HepG2 (cell line): ENCODE results near the gene ODC1. TPM values are rescaled to one million over a fixed set of nuclear protein-coding genes. Genes with fewer than 3 reads are reported as not detected.

Experiments
- ATAC-seq: fragments of 200-7000 bp; cut with Tn5 transposase; 3 replicates; pipeline ENCODE4 v1.9.1; 2020; ENCODE audit warnings: mild to moderate bottlenecking, moderate library complexity
- BruUV-seq: library from RNA; stranded (reverse); fragments of 400-500 nt; replicated peaks from 2 replicates; lab custom pipeline; 2021; lab: Mats Ljungman, UMichigan
- CTCF ChIA-PET: fragments of 300-600 bp; formaldehyde crosslinking; extraction: SDS; loops from one replicate; lab custom pipeline; 2021; ENCODE audit warnings: low total read pairs, inconsistent platforms, low intra/inter-chr PET ratio; lab: Yijun Ruan, JAX
- POLR2A ChIA-PET: fragments of 350-600 bp; sonication (Branson Sonifier 250); formaldehyde crosslinking; loops from one replicate; lab custom pipeline; 2020; ENCODE audit warnings: antibody characterized with exemption, inconsistent platforms; lab: Yijun Ruan, JAX
- DNase-seq: peaks from one replicate; pipeline ENCODE4 v3.0.0-alpha.2; 2015; ENCODE audit warnings: low spot score
- FAIRE-seq: peaks from 3 replicates; lab custom pipeline; 2011; peaks lifted over from hg19 to GRCh38; lab: Jason Lieb, UNC
- H2AFZ ChIP-seq: one replicate; pipeline ENCODE4 v1.6.1; 2011; ENCODE audit warnings: low read length, inconsistent platforms
- H3K27ac ChIP-seq: fragments of 300-600 bp; 3 replicates; pipeline ENCODE4 v1.8.0; 2011; ENCODE audit warnings: mixed run types, mild to moderate bottlenecking, mixed read lengths, low read length, inconsistent platforms; ENCODE audit not compliant: insufficient read depth; ENCODE audit errors: extremely low read length
- H3K27me3 ChIP-seq, 2 experiments: fragments of 200-600 bp in 1 of 2; 2 replicates in 1 of 2; 3 replicates in 1 of 2; pipeline versions ENCODE4 v1.6.0 to v1.8.0; 2011; ENCODE audit warnings: low read length in 2 of 2, mild to moderate bottlenecking in 2 of 2, moderate library complexity in 2 of 2, inconsistent platforms in 1 of 2; ENCODE audit not compliant: insufficient read depth in 2 of 2, control insufficient read depth in 1 of 2
- H3K36me3 ChIP-seq, 2 experiments: fragments of 200-600 bp in 1 of 2; replicated peaks in 1 of 2; 2 replicates in 1 of 2; 3 replicates in 1 of 2; pipeline versions ENCODE4 v1.5.1 to v1.8.0; 2011; ENCODE audit warnings: low read length in 2 of 2, inconsistent platforms in 1 of 2; ENCODE audit not compliant: insufficient read depth in 2 of 2, control insufficient read depth in 1 of 2
- H3K4me1 ChIP-seq: 2 replicates; pipeline ENCODE4 v1.5.1; 2012; ENCODE audit warnings: low read length, inconsistent platforms; ENCODE audit not compliant: insufficient read depth
- H3K4me2 ChIP-seq: 2 replicates; pipeline ENCODE4 v1.6.0; 2011; ENCODE audit warnings: low read depth, low read length, inconsistent platforms
- H3K4me3 ChIP-seq, 3 experiments: fragments of 200-600 bp in 1 of 3; sonication (generic), shearing (Covaris generic) in 1 of 3; replicated peaks in 1 of 3; 2 replicates each; pipeline ENCODE4 v1.5.1; 2011 to 2016; ENCODE audit warnings: low read length in 3 of 3, inconsistent platforms in 2 of 3, low read depth in 2 of 3, mild to moderate bottlenecking in 2 of 3, control low read depth in 1 of 3, mixed read lengths in 1 of 3; ENCODE audit not compliant: insufficient read depth in 1 of 3
- H3K79me2 ChIP-seq: one replicate; pipeline ENCODE4 v1.6.1; 2011; ENCODE audit warnings: low read length, inconsistent platforms; ENCODE audit not compliant: insufficient read depth
- H3K9ac ChIP-seq: 2 replicates; pipeline ENCODE4 v1.6.0; 2011; ENCODE audit warnings: mild to moderate bottlenecking, low read depth, low read length, inconsistent platforms; ENCODE audit not compliant: insufficient read depth
- H3K9me3 ChIP-seq: 2 replicates; pipeline ENCODE4 v1.5.1; 2012; ENCODE audit warnings: mild to moderate bottlenecking, low read length
- H4K20me1 ChIP-seq: 2 replicates; pipeline ENCODE4 v1.6.0; 2011; ENCODE audit warnings: inconsistent platforms, mild to moderate bottlenecking, low read length, moderate library complexity; ENCODE audit not compliant: insufficient read depth
- EP300 ChIP-seq, 3 experiments: sonication (generic) in 1 of 3; formaldehyde crosslinking in 1 of 3; IDR thresholded peaks; 2 replicates each; pipeline versions ENCODE4 v1.5.1 to v1.6.1; 2011 to 2020; ENCODE audit warnings: low read depth in 2 of 3, low read length in 2 of 3, borderline replicate concordance in 1 of 3, improper control_type of control experiment in 1 of 3, mild to moderate bottlenecking in 1 of 3, missing genetic modification reagents in 1 of 3, moderate library complexity in 1 of 3
- GABPA ChIP-seq, 2 experiments: IDR thresholded peaks; 2 replicates each; pipeline ENCODE4 v1.6.1; 2011 to 2016; ENCODE audit warnings: low read depth in 2 of 2, low read length in 1 of 2, missing biosample characterization in 1 of 2, missing genetic modification characterization in 1 of 2
- MIER3 ChIP-seq: IDR thresholded peaks from 2 replicates; pipeline ENCODE4 v1.6.1; 2016; ENCODE audit warnings: missing compliant biosample characterization, borderline replicate concordance
- NFIB ChIP-seq: sonication (generic); formaldehyde crosslinking; IDR thresholded peaks from 2 replicates; pipeline ENCODE4 v1.9.0; 2021; ENCODE audit warnings: missing genetic modification reagents, mild to moderate bottlenecking, borderline replicate concordance
- PTBP1 ChIP-seq: fragments of 200-400 bp; formaldehyde crosslinking; IDR thresholded peaks from 2 replicates; pipeline ENCODE4 v1.6.1; 2018; ENCODE audit warnings: low read length, low read depth; ENCODE audit not compliant: poor library complexity, severe bottlenecking
- SIN3A ChIP-seq: IDR thresholded peaks from 2 replicates; pipeline ENCODE4 v1.6.1; 2011; ENCODE audit warnings: low read depth, mild to moderate bottlenecking, control low read depth, low read length, borderline replicate concordance
- TMF1 ChIP-seq: sonication (generic); formaldehyde crosslinking; IDR thresholded peaks from 2 replicates; pipeline ENCODE4 v1.8.1; 2022; ENCODE audit warnings: low read depth, missing genetic modification reagents
- ZFP36 ChIP-seq: fragments of 150-350 bp; IDR thresholded peaks from 2 replicates; pipeline ENCODE4 v1.6.1; 2018; ENCODE audit warnings: borderline replicate concordance, low read length, low read depth; ENCODE audit not compliant: partially characterized antibody
- ZFP36L2 ChIP-seq: sonication (generic); formaldehyde crosslinking; IDR thresholded peaks from 2 replicates; pipeline ENCODE4 v1.4.0; 2020; ENCODE audit warnings: missing genetic modification reagents
- ZFY ChIP-seq: sonication (generic); formaldehyde crosslinking; IDR thresholded peaks from 2 replicates; pipeline ENCODE4 v1.4.0; 2020; ENCODE audit warnings: missing genetic modification reagents
- ZNF224 ChIP-seq: sonication (generic); formaldehyde crosslinking; IDR thresholded peaks from 2 replicates; pipeline ENCODE4 v1.5.0; 2020; ENCODE audit warnings: mild to moderate bottlenecking, missing genetic modification reagents
- ZNF562 ChIP-seq: sonication (generic); formaldehyde crosslinking; IDR thresholded peaks from 2 replicates; pipeline ENCODE4 v1.8.0; 2022; ENCODE audit warnings: missing genetic modification reagents, borderline replicate concordance
- WGBS: methylation state at CpG from one replicate; pipeline ENCODE4 v1.1.6; 2017; ENCODE audit warnings: low lambda C conversion rate; 5-methylcytosine and 5-hydroxymethylcytosine counted together
- in situ Hi-C: cut with HindIII; loops from 2 replicates; pipeline ENCODE4 v1.10.0; 2017; ENCODE audit warnings: low pct_unique_long_range_greater_than_20kb; ENCODE audit not compliant: extremely low pct_ligation_motif_present
- intact Hi-C: fragments of 100-400 bp; cut with micrococcal nuclease; formaldehyde crosslinking; loops from one replicate; pipeline ENCODE4 v1.10.0; 2022; ENCODE audit not compliant: unreplicated experiment
- polyA plus RNA-seq, 8 experiments: library from polyadenylated mRNA; depleted of rRNA in 3 of 8; stranded (reverse) in 7 of 8; unstranded in 1 of 8; fragments of >200 nt; fragmentation: Illumina TruSeq in 4 of 8; extraction: Trizol in 4 of 8; gene quantifications; 2 replicates each; pipeline versions ENCODE4 v1.2.1 to v1.2.3, GENCODE V29; 2011 to 2016; ENCODE audit warnings: low read depth in 4 of 8, missing spikeins in 1 of 8, mixed read lengths in 1 of 8; ENCODE audit not compliant: insufficient read depth in 1 of 8
- total RNA-seq, 5 experiments: library from RNA; depleted of rRNA; stranded (reverse); fragments of >200 nt; fragmentation: Illumina TruSeq; extraction: Trizol; gene quantifications; 2 replicates each; pipeline ENCODE4 v1.2.3, GENCODE V29; 2016; ENCODE audit warnings: low read depth in 1 of 5
- TF ChIP-seq, protein P1 (sequence below): sonication (generic); formaldehyde crosslinking; IDR thresholded peaks from 2 replicates; pipeline ENCODE4 v1.4.0; 2020; ENCODE audit warnings: missing genetic modification reagents

ODC1 gene
- total and polyA plus RNA-seq, 2 of the 13 experiments (the other 11 are each of a cell fraction or from before 2014, with no cell fraction given) = 142 to 371 TPM

DNA sequence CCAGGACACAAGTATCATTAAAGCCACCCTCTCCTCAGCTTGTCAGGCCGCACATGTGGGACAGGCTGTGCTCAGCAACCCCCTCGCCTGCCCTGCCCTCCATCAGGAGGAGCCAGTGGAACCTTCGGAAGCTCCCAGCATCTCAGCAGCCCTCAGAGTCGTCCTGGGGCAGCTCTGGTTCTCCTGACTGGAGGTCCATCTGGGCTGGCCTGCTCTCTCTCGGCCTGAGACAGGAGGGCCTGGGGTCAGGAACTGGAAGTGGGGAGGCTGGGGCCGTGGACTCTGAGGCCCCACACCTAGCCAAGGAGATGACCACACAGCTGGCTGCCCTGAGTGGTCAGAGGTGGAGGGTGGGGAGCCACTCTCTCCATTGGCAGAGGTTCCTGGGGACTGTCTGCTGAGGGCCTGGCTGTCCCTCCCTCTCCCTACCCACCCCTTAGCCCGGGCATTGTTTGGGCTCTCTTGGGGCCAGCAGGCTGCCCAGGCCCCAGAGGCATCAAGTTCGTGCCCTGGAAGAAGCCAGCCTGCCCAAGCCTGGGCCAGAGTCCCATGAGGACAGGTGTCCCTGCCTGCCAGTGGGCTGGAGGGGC, 23.1 kb downstream of the ODC1 start:
- H3K27me3 ChIP-seq = no peaks in the 10 kb centered on the region
- ChIA-PET CTCF (no interaction called here), POLR2A (no interaction called here)
- 100% methylated on average over 5 of the region's 8 CpGs for WGBS
- H3K27ac ChIP-seq = no peak overlapping the region
- in situ Hi-C loops (loop anchor here (25.0 kb wide), 1 partner anchor 613 kb away; no protein-coding TSS in a partner anchor), intact Hi-C loops (no loop called here)
- H3K79me2 ChIP-seq = no peaks in the 10 kb centered on the region
- H2AFZ ChIP-seq = no peak overlapping the region
- ATAC-seq (no peak), DNase-seq (no peak), FAIRE-seq (no peak)
- no peaks in the 10 kb centered on the region for H3K4me1 ChIP-seq
- no peak overlapping the region for H3K4me2 ChIP-seq
- no TSS peak for BruUV-seq
- H3K4me3 ChIP-seq = no peak overlapping the region
- no peaks in the 10 kb centered on the region for H3K9me3 ChIP-seq
- TF ChIP-seq TMF1 (CRISPR knock-in tag) (no peak), NFIB (CRISPR knock-in tag) (0 out of 2 replicates have a peak, but pooled peaks have one; percentile 41), ZNF224 (CRISPR knock-in tag) (no peak), SIN3A (no peak), GABPA (IDR thresholded peaks at IDR 0.05; ENCODE audit: low read depth, low read length) (no peak), GABPA (CRISPR knock-in tag; IDR thresholded peaks at IDR 0.05; ENCODE audit: low read depth) (no peak)
- peaks cover 17 to 36% of the 10 kb centered on the region in 2 experiments; a peak in 4 of 5 replicates for H3K36me3 ChIP-seq
- no peak overlapping the region for H3K9ac ChIP-seq
- H4K20me1 ChIP-seq = no peaks in the 10 kb centered on the region

DNA sequence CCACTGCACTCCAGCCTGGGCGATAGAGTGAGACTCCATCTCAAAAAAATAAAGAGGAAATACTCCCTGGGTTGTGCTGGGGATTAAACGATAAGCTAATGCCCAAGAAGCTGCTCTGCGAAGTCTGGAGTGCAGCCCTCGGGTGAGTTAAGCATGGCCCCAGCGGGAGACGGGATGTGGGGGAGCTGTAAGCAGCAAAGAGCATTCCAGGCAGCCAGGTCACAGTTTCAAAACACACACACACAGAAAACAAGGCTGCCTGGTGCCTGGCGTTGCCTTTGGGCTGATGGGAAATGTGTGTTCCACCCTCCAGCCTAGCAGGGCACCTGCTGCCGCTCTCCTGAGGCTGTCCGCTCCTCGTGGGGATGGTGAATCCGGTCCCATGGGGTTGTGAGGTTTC, 24.1 kb downstream of the ODC1 start:
- Histone ChIP-seq H3K4me3 (no peak overlapping the region), H3K27ac (no peak overlapping the region), H2AFZ (no peak overlapping the region), H3K36me3 (peaks cover 17 to 36% of the 10 kb centered on the region in 2 experiments; a peak in 4 of 5 replicates), H3K9me3 (no peaks in the 10 kb centered on the region), H3K9ac (no peak overlapping the region), H3K4me2 (no peak overlapping the region), H4K20me1 (no peaks in the 10 kb centered on the region), H3K27me3 (no peaks in the 10 kb centered on the region), H3K4me1 (no peaks in the 10 kb centered on the region), H3K79me2 (no peaks in the 10 kb centered on the region)
- no peak for DNase-seq
- in situ Hi-C loops (no loop called here), intact Hi-C loops (no loop called here)
- WGBS = 95% methylated on average over 11 of the region's 11 CpGs
- no peak for ATAC-seq
- FAIRE-seq = no peak
- ChIA-PET POLR2A (no interaction called here), CTCF (no interaction called here)
- BruUV-seq = no TSS peak
- TF ChIP-seq ZFP36 (no peak), EP300 (IDR thresholded peaks at IDR 0.05; ENCODE audit: low read depth in 2 of 2, low read length in 2 of 2) (no peak), EP300 (CRISPR knock-in tag; IDR thresholded peaks at IDR 0.05; ENCODE audit: borderline replicate concordance) (no peak), ZFP36L2 (CRISPR knock-in tag) (no peak), ZNF562 (CRISPR knock-in tag) (no peak), ZFY (CRISPR knock-in tag) (no peak), ZNF224 (CRISPR knock-in tag) (no peak), PTBP1 (no peak), MIER3 (CRISPR knock-in tag) (no peak)
- TF ChIP-seq, protein P1, sequence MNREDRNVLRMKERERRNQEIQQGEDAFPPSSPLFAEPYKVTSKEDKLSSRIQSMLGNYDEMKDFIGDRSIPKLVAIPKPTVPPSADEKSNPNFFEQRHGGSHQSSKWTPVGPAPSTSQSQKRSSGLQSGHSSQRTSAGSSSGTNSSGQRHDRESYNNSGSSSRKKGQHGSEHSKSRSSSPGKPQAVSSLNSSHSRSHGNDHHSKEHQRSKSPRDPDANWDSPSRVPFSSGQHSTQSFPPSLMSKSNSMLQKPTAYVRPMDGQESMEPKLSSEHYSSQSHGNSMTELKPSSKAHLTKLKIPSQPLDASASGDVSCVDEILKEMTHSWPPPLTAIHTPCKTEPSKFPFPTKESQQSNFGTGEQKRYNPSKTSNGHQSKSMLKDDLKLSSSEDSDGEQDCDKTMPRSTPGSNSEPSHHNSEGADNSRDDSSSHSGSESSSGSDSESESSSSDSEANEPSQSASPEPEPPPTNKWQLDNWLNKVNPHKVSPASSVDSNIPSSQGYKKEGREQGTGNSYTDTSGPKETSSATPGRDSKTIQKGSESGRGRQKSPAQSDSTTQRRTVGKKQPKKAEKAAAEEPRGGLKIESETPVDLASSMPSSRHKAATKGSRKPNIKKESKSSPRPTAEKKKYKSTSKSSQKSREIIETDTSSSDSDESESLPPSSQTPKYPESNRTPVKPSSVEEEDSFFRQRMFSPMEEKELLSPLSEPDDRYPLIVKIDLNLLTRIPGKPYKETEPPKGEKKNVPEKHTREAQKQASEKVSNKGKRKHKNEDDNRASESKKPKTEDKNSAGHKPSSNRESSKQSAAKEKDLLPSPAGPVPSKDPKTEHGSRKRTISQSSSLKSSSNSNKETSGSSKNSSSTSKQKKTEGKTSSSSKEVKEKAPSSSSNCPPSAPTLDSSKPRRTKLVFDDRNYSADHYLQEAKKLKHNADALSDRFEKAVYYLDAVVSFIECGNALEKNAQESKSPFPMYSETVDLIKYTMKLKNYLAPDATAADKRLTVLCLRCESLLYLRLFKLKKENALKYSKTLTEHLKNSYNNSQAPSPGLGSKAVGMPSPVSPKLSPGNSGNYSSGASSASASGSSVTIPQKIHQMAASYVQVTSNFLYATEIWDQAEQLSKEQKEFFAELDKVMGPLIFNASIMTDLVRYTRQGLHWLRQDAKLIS (CRISPR knock-in tag) = no peak
